Neural cell (in vitro differentiated cells): ENCODE data around the gene UBA3.

ENCODE experiments used
- EZH2 ChIP-seq: fragments of 200-600, 300-800 bp; shearing (Covaris generic), sonication (generic); IDR thresholded peaks from 2 replicates; pipeline ENCODE4 v1.6.1; 2014; ENCODE audit warnings: antibody characterized with exemption, low read length, borderline replicate concordance, mild to moderate bottlenecking; ENCODE audit not compliant: insufficient read depth, poor library complexity, severe bottlenecking
- POLR2AphosphoS5 ChIP-seq: IDR thresholded peaks from 2 replicates; pipeline ENCODE4 v1.6.1; 2012
- TF ChIP-seq, protein P1 (sequence below): fragments of 450-650 bp; IDR thresholded peaks from 2 replicates; pipeline ENCODE4 v1.5.1; 2014; ENCODE audit warnings: antibody characterized with exemption, mild to moderate bottlenecking, moderate library complexity; ENCODE audit not compliant: poor library complexity, severe bottlenecking

DNA sequence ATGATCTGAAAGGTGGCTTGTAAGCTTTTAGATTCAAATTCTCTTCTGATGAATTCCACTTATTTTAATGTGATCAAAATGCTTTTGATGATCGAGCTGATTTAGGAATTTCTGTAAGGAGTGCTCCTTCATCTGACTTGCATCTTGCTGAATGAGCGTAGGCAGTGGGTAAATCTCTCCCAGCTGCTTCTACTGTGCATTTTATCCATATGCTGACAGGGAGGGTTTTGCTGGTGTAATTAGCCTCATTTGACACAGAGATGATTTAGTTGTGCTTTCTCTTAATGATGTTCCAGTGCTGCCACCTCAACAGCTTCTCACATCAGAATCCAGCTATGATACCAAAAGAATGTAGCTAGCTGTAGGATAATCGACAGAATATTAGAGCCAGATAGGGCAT, 46.1 kb upstream of the UBA3 start:
- no peak for TF ChIP-seq POLR2AphosphoS5
- TF ChIP-seq, protein P1, sequence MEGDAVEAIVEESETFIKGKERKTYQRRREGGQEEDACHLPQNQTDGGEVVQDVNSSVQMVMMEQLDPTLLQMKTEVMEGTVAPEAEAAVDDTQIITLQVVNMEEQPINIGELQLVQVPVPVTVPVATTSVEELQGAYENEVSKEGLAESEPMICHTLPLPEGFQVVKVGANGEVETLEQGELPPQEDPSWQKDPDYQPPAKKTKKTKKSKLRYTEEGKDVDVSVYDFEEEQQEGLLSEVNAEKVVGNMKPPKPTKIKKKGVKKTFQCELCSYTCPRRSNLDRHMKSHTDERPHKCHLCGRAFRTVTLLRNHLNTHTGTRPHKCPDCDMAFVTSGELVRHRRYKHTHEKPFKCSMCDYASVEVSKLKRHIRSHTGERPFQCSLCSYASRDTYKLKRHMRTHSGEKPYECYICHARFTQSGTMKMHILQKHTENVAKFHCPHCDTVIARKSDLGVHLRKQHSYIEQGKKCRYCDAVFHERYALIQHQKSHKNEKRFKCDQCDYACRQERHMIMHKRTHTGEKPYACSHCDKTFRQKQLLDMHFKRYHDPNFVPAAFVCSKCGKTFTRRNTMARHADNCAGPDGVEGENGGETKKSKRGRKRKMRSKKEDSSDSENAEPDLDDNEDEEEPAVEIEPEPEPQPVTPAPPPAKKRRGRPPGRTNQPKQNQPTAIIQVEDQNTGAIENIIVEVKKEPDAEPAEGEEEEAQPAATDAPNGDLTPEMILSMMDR: no peak
- no peak for TF ChIP-seq EZH2
